GM12864 (cell line): ENCODE results near the gene RNF133.
"Not testable (repeated sequence)": the region's sequence is repeated elsewhere in the genome, so short reads cannot be mapped to it uniquely, and the experiment has no call there.

Source experiments
- DNase-seq: peaks from one replicate; pipeline ENCODE4 v3.0.0-alpha.2; 2011; ENCODE audit warnings: low read depth
- H3K4me3 ChIP-seq: 2 replicates; pipeline ENCODE4 v1.5.1; 2011; ENCODE audit warnings: mild to moderate bottlenecking, low read depth, low read length, control low read depth
- CTCF ChIP-seq: IDR thresholded peaks from 2 replicates; pipeline ENCODE4 v1.5.1; 2011; ENCODE audit warnings: low read depth, mild to moderate bottlenecking, moderate library complexity, low read length, control low read depth, inconsistent platforms; ENCODE audit errors: missing control alignments

RNF133 gene

GRCh38 chr7:122679813-122680212, 19.1 kb downstream of the RNF133 start:
- TF ChIP-seq CTCF, result no peak
- H3K4me3 ChIP-seq, result no peak overlapping the region
- DNase-seq, result no peak

GRCh38 chr7:122679269-122679709, 19.6 kb downstream of the RNF133 start:
- not testable (repeated sequence) for DNase-seq

GRCh38 chr7:122677149-122677548, 21.8 kb downstream of the RNF133 start:
- TF ChIP-seq CTCF, result no peak
- no peak overlapping the region for H3K4me3 ChIP-seq
- DNase-seq, result no peak

More at GRCh38 chr7:122679269-122679709, 19.6 kb downstream of the RNF133 start:
- not testable (repeated sequence) for H3K4me3 ChIP-seq

- no peak for DNase-seq
Measured at GRCh38 chr7:122676466-122676865, 22.5 kb downstream of the RNF133 start.

GRCh38 chr7:122675621-122676020, 23.3 kb downstream of the RNF133 start:
- no peak overlapping the region for H3K4me3 ChIP-seq
- no peak for TF ChIP-seq CTCF
- no peak for DNase-seq

More at GRCh38 chr7:122676466-122676865, 22.5 kb downstream of the RNF133 start:
- TF ChIP-seq CTCF, result no peak
- H3K4me3 ChIP-seq, result no peak overlapping the region

GRCh38 chr7:122675011-122675410, 23.9 kb downstream of the RNF133 start:
- no peak for DNase-seq
- no peak overlapping the region for H3K4me3 ChIP-seq
- TF ChIP-seq CTCF, result no peak

- no peak for TF ChIP-seq CTCF
- H3K4me3 ChIP-seq, result no peak overlapping the region
- DNase-seq, result no peak
Measured at GRCh38 chr7:122674502-122674901, 24.4 kb downstream of the RNF133 start.
